Neural cell (in vitro differentiated cells): ENCODE measurements around the gene SNAPC1. TPM values are rescaled to one million over a fixed set of nuclear protein-coding genes. Genes with fewer than 3 reads are reported as not detected.

ENCODE experiments used
- H2AFZ ChIP-seq: fragments of 200-600, 300-800 bp; sonication (generic), shearing (Covaris generic); 2 replicates; pipeline ENCODE4 v1.6.0; 2014; ENCODE audit warnings: low read depth, mild to moderate bottlenecking, antibody characterized with exemption, low read length, moderate library complexity
- H3F3A ChIP-seq: fragments of 200-600 bp; shearing (Covaris generic); 2 replicates; pipeline ENCODE4 v1.6.1; 2016; ENCODE audit warnings: mild to moderate bottlenecking, moderate library complexity, mixed read lengths, antibody characterized with exemption, low read length; ENCODE audit not compliant: insufficient read depth, poor library complexity, severe bottlenecking
- H3K27ac ChIP-seq: fragments of 200-600, 300-800 bp; sonication (generic), shearing (Covaris generic); 2 replicates; pipeline ENCODE4 v1.5.1; 2014; ENCODE audit warnings: mild to moderate bottlenecking, low read length, moderate library complexity
- H3K27me3 ChIP-seq: fragments of 300-800, 200-600 bp; sonication (generic), shearing (Covaris generic); 2 replicates; pipeline ENCODE4 v1.6.0; 2014; ENCODE audit warnings: mild to moderate bottlenecking, low read depth, low read length, moderate library complexity; ENCODE audit not compliant: insufficient read depth
- H3K36me3 ChIP-seq: fragments of 300-800, 200-600 bp; sonication (generic), shearing (Covaris generic); 2 replicates; pipeline ENCODE4 v1.5.1; 2014; ENCODE audit warnings: mild to moderate bottlenecking, antibody characterized with exemption, low read length, moderate library complexity; ENCODE audit not compliant: insufficient read depth
- H3K4me2 ChIP-seq: fragments of 300-800, 200-600 bp; sonication (generic), shearing (Covaris generic); 2 replicates; pipeline ENCODE4 v1.6.0; 2014; ENCODE audit warnings: mild to moderate bottlenecking, low read length
- H3K4me3 ChIP-seq: fragments of 300-800, 200-600 bp; sonication (generic), shearing (Covaris generic); 2 replicates; pipeline ENCODE4 v1.5.1; 2014; ENCODE audit warnings: mild to moderate bottlenecking, low read length, moderate library complexity
- H3K79me2 ChIP-seq: fragments of 200-600 bp; shearing (Covaris generic); replicated peaks from 2 replicates; pipeline ENCODE4 v1.6.0; 2014; ENCODE audit warnings: mild to moderate bottlenecking, low read length, moderate library complexity; ENCODE audit not compliant: insufficient read depth
- H3K9ac ChIP-seq: fragments of 300-800, 200-600 bp; sonication (generic), shearing (Covaris generic); 2 replicates; pipeline ENCODE4 v1.6.1; 2016; ENCODE audit warnings: mild to moderate bottlenecking, low read length, mixed read lengths
- H3K9me2 ChIP-seq: fragments of 200-600 bp; shearing (Covaris generic); 2 replicates; pipeline ENCODE4 v1.6.1; 2016; ENCODE audit warnings: mild to moderate bottlenecking, low read length, mixed read lengths; ENCODE audit not compliant: insufficient read depth
- H3K9me3 ChIP-seq: fragments of 200-600, 300-800 bp; sonication (generic), shearing (Covaris generic); 2 replicates; pipeline ENCODE4 v1.6.1; 2016; ENCODE audit warnings: mild to moderate bottlenecking, mixed run types, low read length, moderate library complexity, mixed read lengths
- H4K20me1 ChIP-seq: fragments of 200-600 bp; shearing (Covaris generic); 2 replicates; pipeline ENCODE4 v1.6.1; 2016; ENCODE audit warnings: mild to moderate bottlenecking, mixed run types; ENCODE audit not compliant: insufficient read depth
- EP300 ChIP-seq: fragments of 450-650 bp; conservative IDR thresholded peaks from 2 replicates; pipeline ENCODE4 v1.6.1; 2014; ENCODE audit warnings: antibody characterized with exemption, mild to moderate bottlenecking, moderate library complexity; ENCODE audit not compliant: poor library complexity, severe bottlenecking
- EZH2 ChIP-seq: fragments of 200-600, 300-800 bp; shearing (Covaris generic), sonication (generic); IDR thresholded peaks from 2 replicates; pipeline ENCODE4 v1.6.1; 2014; ENCODE audit warnings: antibody characterized with exemption, low read length, borderline replicate concordance, mild to moderate bottlenecking; ENCODE audit not compliant: insufficient read depth, poor library complexity, severe bottlenecking
- MXI1 ChIP-seq: fragments of 450-650 bp; conservative IDR thresholded peaks from 2 replicates; pipeline ENCODE4 v1.6.1; 2014; ENCODE audit warnings: antibody characterized with exemption, mild to moderate bottlenecking; ENCODE audit not compliant: poor library complexity, severe bottlenecking
- POLR2AphosphoS5 ChIP-seq: IDR thresholded peaks from 2 replicates; pipeline ENCODE4 v1.6.1; 2012
- RAD21 ChIP-seq: fragments of 450-650 bp; conservative IDR thresholded peaks from 2 replicates; pipeline ENCODE4 v1.6.1; 2014; ENCODE audit warnings: antibody characterized with exemption, mild to moderate bottlenecking, moderate library complexity
- SMC3 ChIP-seq: fragments of 450-650 bp; conservative IDR thresholded peaks from 2 replicates; pipeline ENCODE4 v1.6.1; 2014; ENCODE audit warnings: antibody characterized with exemption, mild to moderate bottlenecking, moderate library complexity; ENCODE audit not compliant: poor library complexity
- TAF1 ChIP-seq: IDR thresholded peaks from 2 replicates; pipeline ENCODE4 v1.6.1; 2012; ENCODE audit warnings: low read depth
- polyA plus RNA-seq: library from polyadenylated mRNA; depleted of rRNA; stranded (reverse); fragments of >200 nt; gene quantifications from 2 replicates; pipeline ENCODE4 v1.2.3, GENCODE V29; 2014
- TF ChIP-seq, protein P1 (sequence below): fragments of 450-650 bp; IDR thresholded peaks from 2 replicates; pipeline ENCODE4 v1.5.1; 2014; ENCODE audit warnings: antibody characterized with exemption, mild to moderate bottlenecking, moderate library complexity; ENCODE audit not compliant: poor library complexity, severe bottlenecking
- TF ChIP-seq, protein P2 (sequence below): IDR thresholded peaks from 2 replicates; pipeline ENCODE4 v1.6.1; 2012; ENCODE audit warnings: borderline replicate concordance

The SNAPC1 gene
- polyA plus RNA-seq, 1 donor from 2014 or later, result 7.1 TPM

DNA sequence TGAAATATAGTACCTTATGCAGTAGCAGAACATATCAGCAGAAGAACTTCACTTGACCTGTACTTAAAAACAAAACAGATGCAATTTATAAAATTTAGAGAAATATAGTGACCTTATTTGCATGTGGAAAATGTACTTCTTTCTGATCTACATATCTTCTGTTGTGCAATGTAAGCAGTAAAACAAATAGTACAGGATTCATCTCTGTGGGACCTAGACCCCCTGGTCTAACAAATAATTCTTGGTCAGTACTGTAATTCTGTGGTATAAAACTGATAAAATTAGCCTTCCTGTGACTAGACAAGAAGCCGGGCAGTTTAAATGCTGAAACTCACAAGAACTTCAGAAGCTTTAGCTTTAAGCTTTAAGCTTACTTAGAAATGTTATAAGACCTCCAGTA lies 45.3 kb upstream of the SNAPC1 start:
- no peak overlapping the region for H3K4me3 ChIP-seq
- no peaks in the 10 kb centered on the region for H3K9me2 ChIP-seq
- no peak for TF ChIP-seq EZH2
- no peak for TF ChIP-seq EP300
- H3K27ac ChIP-seq, result no peak overlapping the region
- no peaks in the 10 kb centered on the region for H3K27me3 ChIP-seq
- H3K36me3 ChIP-seq, result no peaks in the 10 kb centered on the region
- peaks cover 3% of the 10 kb centered on the region for H4K20me1 ChIP-seq
- H3K9ac ChIP-seq, result no peak overlapping the region
- H3K9me3 ChIP-seq, result no peaks in the 10 kb centered on the region
- H3F3A ChIP-seq, result no peaks in the 10 kb centered on the region
- peaks cover 97% of the 10 kb centered on the region for H3K79me2 ChIP-seq
- no peak overlapping the region for H3K4me2 ChIP-seq
- H2AFZ ChIP-seq, result no peak overlapping the region

DNA sequence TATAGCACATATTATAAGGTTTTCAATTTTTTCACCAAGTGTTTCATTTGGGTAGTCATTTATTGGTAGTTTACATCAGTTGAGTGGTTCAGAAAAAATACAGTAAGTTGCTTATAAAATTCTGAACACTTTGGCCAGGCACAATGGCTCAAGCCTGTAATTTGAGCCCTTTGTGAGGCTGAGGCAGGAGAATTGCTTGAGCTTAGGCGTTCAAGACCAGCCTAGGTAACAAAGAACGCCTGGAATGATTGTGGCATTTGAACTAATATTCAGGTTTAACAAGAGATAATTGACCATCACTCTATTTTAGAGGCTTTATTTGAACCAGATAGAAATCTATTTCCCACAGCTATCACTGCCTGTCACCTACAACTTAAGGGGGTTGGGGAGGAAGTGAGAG lies 44.2 kb upstream of the SNAPC1 start:
- H3K4me3 ChIP-seq, result no peak overlapping the region

More for the DNA sequence above, 44.2 kb upstream of the SNAPC1 start:
- Histone ChIP-seq H4K20me1 (no peaks in the 10 kb centered on the region), H3K9me2 (no peaks in the 10 kb centered on the region), H3F3A (no peaks in the 10 kb centered on the region), H3K79me2 (peaks cover 88% of the 10 kb centered on the region), H2AFZ (no peak overlapping the region), H3K36me3 (no peaks in the 10 kb centered on the region), H3K4me2 (no peak overlapping the region), H3K27me3 (no peaks in the 10 kb centered on the region), H3K27ac (no peak overlapping the region), H3K9ac (no peak overlapping the region), H3K9me3 (no peaks in the 10 kb centered on the region)
- TF ChIP-seq SMC3, result no peak
- no peak for TF ChIP-seq EP300
- no peak for TF ChIP-seq TAF1
- TF ChIP-seq, protein P1, sequence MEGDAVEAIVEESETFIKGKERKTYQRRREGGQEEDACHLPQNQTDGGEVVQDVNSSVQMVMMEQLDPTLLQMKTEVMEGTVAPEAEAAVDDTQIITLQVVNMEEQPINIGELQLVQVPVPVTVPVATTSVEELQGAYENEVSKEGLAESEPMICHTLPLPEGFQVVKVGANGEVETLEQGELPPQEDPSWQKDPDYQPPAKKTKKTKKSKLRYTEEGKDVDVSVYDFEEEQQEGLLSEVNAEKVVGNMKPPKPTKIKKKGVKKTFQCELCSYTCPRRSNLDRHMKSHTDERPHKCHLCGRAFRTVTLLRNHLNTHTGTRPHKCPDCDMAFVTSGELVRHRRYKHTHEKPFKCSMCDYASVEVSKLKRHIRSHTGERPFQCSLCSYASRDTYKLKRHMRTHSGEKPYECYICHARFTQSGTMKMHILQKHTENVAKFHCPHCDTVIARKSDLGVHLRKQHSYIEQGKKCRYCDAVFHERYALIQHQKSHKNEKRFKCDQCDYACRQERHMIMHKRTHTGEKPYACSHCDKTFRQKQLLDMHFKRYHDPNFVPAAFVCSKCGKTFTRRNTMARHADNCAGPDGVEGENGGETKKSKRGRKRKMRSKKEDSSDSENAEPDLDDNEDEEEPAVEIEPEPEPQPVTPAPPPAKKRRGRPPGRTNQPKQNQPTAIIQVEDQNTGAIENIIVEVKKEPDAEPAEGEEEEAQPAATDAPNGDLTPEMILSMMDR, result no peak
- TF ChIP-seq MXI1, result no peak
- no peak for TF ChIP-seq EZH2
- no peak for TF ChIP-seq RAD21
- no peak for TF ChIP-seq POLR2AphosphoS5
- TF ChIP-seq, protein P2, sequence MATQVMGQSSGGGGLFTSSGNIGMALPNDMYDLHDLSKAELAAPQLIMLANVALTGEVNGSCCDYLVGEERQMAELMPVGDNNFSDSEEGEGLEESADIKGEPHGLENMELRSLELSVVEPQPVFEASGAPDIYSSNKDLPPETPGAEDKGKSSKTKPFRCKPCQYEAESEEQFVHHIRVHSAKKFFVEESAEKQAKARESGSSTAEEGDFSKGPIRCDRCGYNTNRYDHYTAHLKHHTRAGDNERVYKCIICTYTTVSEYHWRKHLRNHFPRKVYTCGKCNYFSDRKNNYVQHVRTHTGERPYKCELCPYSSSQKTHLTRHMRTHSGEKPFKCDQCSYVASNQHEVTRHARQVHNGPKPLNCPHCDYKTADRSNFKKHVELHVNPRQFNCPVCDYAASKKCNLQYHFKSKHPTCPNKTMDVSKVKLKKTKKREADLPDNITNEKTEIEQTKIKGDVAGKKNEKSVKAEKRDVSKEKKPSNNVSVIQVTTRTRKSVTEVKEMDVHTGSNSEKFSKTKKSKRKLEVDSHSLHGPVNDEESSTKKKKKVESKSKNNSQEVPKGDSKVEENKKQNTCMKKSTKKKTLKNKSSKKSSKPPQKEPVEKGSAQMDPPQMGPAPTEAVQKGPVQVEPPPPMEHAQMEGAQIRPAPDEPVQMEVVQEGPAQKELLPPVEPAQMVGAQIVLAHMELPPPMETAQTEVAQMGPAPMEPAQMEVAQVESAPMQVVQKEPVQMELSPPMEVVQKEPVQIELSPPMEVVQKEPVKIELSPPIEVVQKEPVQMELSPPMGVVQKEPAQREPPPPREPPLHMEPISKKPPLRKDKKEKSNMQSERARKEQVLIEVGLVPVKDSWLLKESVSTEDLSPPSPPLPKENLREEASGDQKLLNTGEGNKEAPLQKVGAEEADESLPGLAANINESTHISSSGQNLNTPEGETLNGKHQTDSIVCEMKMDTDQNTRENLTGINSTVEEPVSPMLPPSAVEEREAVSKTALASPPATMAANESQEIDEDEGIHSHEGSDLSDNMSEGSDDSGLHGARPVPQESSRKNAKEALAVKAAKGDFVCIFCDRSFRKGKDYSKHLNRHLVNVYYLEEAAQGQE, result no peak
